Endothelial cell of umbilical vein (primary cell): ENCODE data around the gene DOCK1. TPM values are rescaled to one million over a fixed set of nuclear protein-coding genes. Genes with fewer than 3 reads are reported as not detected.

Experiments used
- BruUV-seq: library from RNA; stranded (reverse); fragments of 400-500 nt; replicated peaks from 2 replicates; lab custom pipeline; 2021; lab: Mats Ljungman, UMichigan
- CTCF ChIA-PET: fragments of 300-600, 350-600 bp; sonication (Branson Sonifier 250); formaldehyde crosslinking; loops from one replicate; lab custom pipeline; 2021; ENCODE audit warnings: antibody characterized with exemption, inconsistent platforms; lab: Charles Lee
- POLR2A ChIA-PET: fragments of 300-600, 350-600 bp; sonication (Branson Sonifier 250); formaldehyde crosslinking; loops from one replicate; lab custom pipeline; 2021; ENCODE audit warnings: antibody characterized with exemption, inconsistent platforms; lab: Charles Lee
- DNase-seq: peaks from one replicate; pipeline ENCODE4 v3.0.0-alpha.2; 2011; ENCODE audit warnings: low read depth, low spot score
- FAIRE-seq: peaks from 2 replicates; lab custom pipeline; 2011; peaks lifted over from hg19 to GRCh38; lab: Jason Lieb, UNC
- H2AFZ ChIP-seq: 2 replicates; pipeline ENCODE4 v1.6.0; 2012; ENCODE audit warnings: low read depth, low read length, control low read depth, inconsistent platforms
- H3K27ac ChIP-seq: 2 replicates; pipeline ENCODE4 v1.5.1; 2011; ENCODE audit warnings: low read depth, mild to moderate bottlenecking, control low read depth, low read length, moderate library complexity; ENCODE audit not compliant: insufficient read depth
- H3K27me3 ChIP-seq, 2 experiments: 2 replicates each; pipeline versions ENCODE4 v1.6.0 to v1.6.1; 2011; ENCODE audit warnings: low read length in 2 of 2, mixed read lengths in 1 of 2; ENCODE audit not compliant: control insufficient read depth in 2 of 2, insufficient read depth in 2 of 2
- H3K36me3 ChIP-seq, 2 experiments: 2 replicates in 1 of 2; 3 replicates in 1 of 2; pipeline ENCODE4 v1.5.1; 2011; ENCODE audit warnings: low read length in 2 of 2, mild to moderate bottlenecking in 1 of 2, moderate library complexity in 1 of 2; ENCODE audit not compliant: control insufficient read depth in 2 of 2, insufficient read depth in 2 of 2; ENCODE audit errors: extremely low read depth in 1 of 2
- H3K4me1 ChIP-seq: 3 replicates; pipeline ENCODE4 v1.5.1; 2011; ENCODE audit warnings: mild to moderate bottlenecking, low read length; ENCODE audit not compliant: control insufficient read depth, insufficient read depth; ENCODE audit errors: extremely low read depth
- H3K4me2 ChIP-seq: 2 replicates; pipeline ENCODE4 v1.6.1; 2011; ENCODE audit warnings: low read length, control low read depth, mixed read lengths; ENCODE audit not compliant: insufficient read depth
- H3K4me3 ChIP-seq, 3 experiments: fragments of 200-600 bp in 1 of 3; sonication (generic), shearing (Covaris generic) in 1 of 3; replicated peaks in 1 of 3; 2 replicates each; pipeline ENCODE4 v1.5.1; 2011 to 2016; ENCODE audit warnings: control low read depth in 3 of 3, low read length in 3 of 3, mild to moderate bottlenecking in 2 of 3, inconsistent platforms in 1 of 3, low read depth in 1 of 3, moderate library complexity in 1 of 3; ENCODE audit not compliant: insufficient read depth in 1 of 3
- H3K79me2 ChIP-seq: 2 replicates; pipeline ENCODE4 v1.6.0; 2012; ENCODE audit warnings: low read length, inconsistent platforms; ENCODE audit not compliant: control insufficient read depth, insufficient read depth
- H3K9ac ChIP-seq: replicated peaks from 2 replicates; pipeline ENCODE3; 2011; ENCODE audit warnings: low read length, control low read depth; ENCODE audit not compliant: insufficient read depth; ENCODE audit errors: extremely low read depth
- H3K9me1 ChIP-seq: replicated peaks from 3 replicates; pipeline ENCODE4 v1.6.0; 2011; ENCODE audit warnings: mild to moderate bottlenecking, low read length; ENCODE audit not compliant: control insufficient read depth, insufficient read depth; ENCODE audit errors: extremely low read depth
- H3K9me3 ChIP-seq: replicated peaks from 2 replicates; pipeline ENCODE4 v1.5.1; 2012; ENCODE audit warnings: low read length, inconsistent platforms; ENCODE audit not compliant: control insufficient read depth, insufficient read depth
- H4K20me1 ChIP-seq: replicated peaks from 2 replicates; pipeline ENCODE3; 2011; ENCODE audit warnings: mild to moderate bottlenecking, low read length; ENCODE audit not compliant: control insufficient read depth, insufficient read depth; ENCODE audit errors: extremely low read depth
- CTCF ChIP-seq, 2 donors: IDR thresholded peaks; 1 replicate in 1 of 2; 2 replicates in 1 of 2; pipeline ENCODE4 v1.5.1; 2011; ENCODE audit warnings: low read length in 2 of 2, mild to moderate bottlenecking in 2 of 2, moderate library complexity in 2 of 2, control low read depth in 1 of 2, inconsistent platforms in 1 of 2, low read depth in 1 of 2; ENCODE audit not compliant: insufficient read depth in 1 of 2; ENCODE audit errors: extremely low read depth in 1 of 2
- EZH2 ChIP-seq: IDR thresholded peaks from 2 replicates; pipeline ENCODE4 v1.6.1; 2012; ENCODE audit warnings: borderline replicate concordance, low read depth, mild to moderate bottlenecking, moderate library complexity, low read length, inconsistent platforms; ENCODE audit not compliant: severe bottlenecking
- FOS ChIP-seq: IDR thresholded peaks from 2 replicates; pipeline ENCODE4 v1.6.1; 2011; ENCODE audit warnings: mild to moderate bottlenecking, low read length, moderate library complexity, borderline replicate concordance; ENCODE audit not compliant: insufficient read depth
- GATA2 ChIP-seq: IDR thresholded peaks from 2 replicates; pipeline ENCODE4 v1.7.0; 2011; ENCODE audit warnings: low read depth, mild to moderate bottlenecking, moderate library complexity, mixed read lengths, low read length; ENCODE audit not compliant: insufficient read length, insufficient read depth
- JUN ChIP-seq: IDR thresholded peaks from 2 replicates; pipeline ENCODE4 v1.6.1; 2011; ENCODE audit warnings: borderline replicate concordance, low read depth; ENCODE audit not compliant: insufficient read length, insufficient read depth
- MYC ChIP-seq: IDR thresholded peaks from one replicate; pipeline ENCODE4 v1.6.1; 2011; ENCODE audit warnings: mild to moderate bottlenecking, low read depth, low read length
- POLR2A ChIP-seq: IDR thresholded peaks from 2 replicates; pipeline ENCODE4 v1.6.1; 2012; ENCODE audit warnings: low read depth, mild to moderate bottlenecking, control low read depth, low read length
- POLR2AphosphoS5 ChIP-seq: IDR thresholded peaks from 2 replicates; pipeline ENCODE4 v1.6.1; 2012; ENCODE audit warnings: low read depth, mild to moderate bottlenecking, control low read depth, low read length, moderate library complexity; ENCODE audit not compliant: insufficient read depth
- dilution Hi-C: fragments of 300-500 bp; cut with MboI; formaldehyde crosslinking; loops from one replicate; pipeline ENCODE4 v1.15.0; 2019; ENCODE audit warnings: low sequenced_read_pairs; ENCODE audit not compliant: extremely low pct_ligation_motif_present
- intact Hi-C: fragments of 100-400 bp; cut with micrococcal nuclease; formaldehyde crosslinking; loops from one replicate; pipeline ENCODE4 v1.10.0; 2022
- polyA plus RNA-seq, 4 experiments: library from polyadenylated mRNA; depleted of rRNA in 3 of 4; stranded (reverse) in 3 of 4; unstranded in 1 of 4; fragments of >200 nt; gene quantifications; 2 replicates each; pipeline versions ENCODE4 v1.2.1 to v1.2.3, GENCODE V29; 2011 to 2012; ENCODE audit warnings: missing spikeins in 1 of 4
- total RNA-seq: library from RNA; stranded (reverse); gene quantifications from 2 replicates; pipeline ENCODE4 v1.2.3, GENCODE V29; 2021
- TF ChIP-seq, protein P1 (sequence below): IDR thresholded peaks from 2 replicates; pipeline ENCODE4 v1.6.1; 2011; ENCODE audit not compliant: insufficient read depth, insufficient read length

Gene DOCK1
- total and polyA plus RNA-seq, 2 donors (not counting 3 experiments of a cell fraction or from before 2014, with no cell fraction given), result 22.5 to 83.1 TPM

DNA sequence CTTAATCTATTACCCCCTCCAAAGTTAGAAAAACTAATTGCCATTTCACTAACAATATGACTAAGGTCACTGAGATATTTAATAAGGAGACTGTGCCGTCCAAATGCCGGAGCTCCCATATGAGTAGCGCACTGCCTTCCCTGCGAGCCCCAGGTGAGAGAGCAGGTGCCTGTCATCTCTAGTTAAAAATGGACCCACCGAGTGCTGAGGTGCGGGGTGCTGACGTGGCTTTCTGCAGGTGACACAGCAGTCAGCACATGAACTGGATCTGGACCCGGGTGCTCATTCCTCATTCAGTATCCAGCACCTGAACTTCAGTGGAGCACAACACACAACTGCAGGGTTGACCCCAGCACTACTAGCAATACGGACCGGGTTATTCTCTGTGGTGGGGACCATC is 505.8 kb downstream of the DOCK1 start:
- Histone ChIP-seq H4K20me1 (no peaks in the 10 kb centered on the region), H2AFZ (no peak overlapping the region), H3K9me3 (no peaks in the 10 kb centered on the region), H3K9ac (no peak overlapping the region), H3K4me2 (no peak overlapping the region), H3K27me3 (no peaks in the 10 kb centered on the region), H3K9me1 (no peaks in the 10 kb centered on the region), H3K79me2 (no peaks in the 10 kb centered on the region), H3K4me1 (no peaks in the 10 kb centered on the region), H3K36me3 (peaks cover 0 to 2% of the 10 kb centered on the region in 2 experiments), H3K27ac (no peak overlapping the region), H3K4me3 (no peak overlapping the region)
- ChIA-PET CTCF (no interaction called here), POLR2A (no interaction called here)
- FAIRE-seq (no peak), DNase-seq (no peak)
- no TSS peak for BruUV-seq
- dilution Hi-C loops, result no loop called here
- intact Hi-C loops, result no loop called here
- TF ChIP-seq GATA2 (no peak), EZH2 (no peak), POLR2AphosphoS5 (no peak), JUN (no peak), MYC (no peak), FOS (no peak), CTCF (IDR thresholded peaks at IDR 0.05; ENCODE audit: extremely low read depth in 1 of 2, insufficient read depth in 1 of 2, low read depth in 1 of 2, low read length in 2 of 2) (no peak), POLR2A (no peak)
- TF ChIP-seq, protein P1, sequence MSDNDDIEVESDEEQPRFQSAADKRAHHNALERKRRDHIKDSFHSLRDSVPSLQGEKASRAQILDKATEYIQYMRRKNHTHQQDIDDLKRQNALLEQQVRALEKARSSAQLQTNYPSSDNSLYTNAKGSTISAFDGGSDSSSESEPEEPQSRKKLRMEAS, result no peak
